ENCODE data around the gene COPS3. TPM values are rescaled to one million over a fixed set of nuclear protein-coding genes. Genes with fewer than 3 reads are reported as not detected.
"Not testable (repeated sequence)": the region's sequence is repeated elsewhere in the genome, so short reads cannot be mapped to it uniquely, and the experiment has no call there.

COPS3 gene
- total and polyA plus RNA-seq, 2 of the 8 experiments (the other 6 are each of a cell fraction or from before 2014, with no cell fraction given), result 82.9 to 110 TPM

GRCh38 chr17:17256316-17256715 lies 24.7 kb downstream of the COPS3 start (continued):
- TF ChIP-seq SP2 (IDR thresholded peaks at IDR 0.05; ENCODE audit: low read length), result no peak
- TF ChIP-seq EGR1 (IDR thresholded peaks at IDR 0.05; ENCODE audit: borderline replicate concordance, low read depth, low read length), result no peak
- no peak for TF ChIP-seq BACH1 (IDR thresholded peaks at IDR 0.05; ENCODE audit: low read length)
- no peak for TF ChIP-seq MAFK (IDR thresholded peaks at IDR 0.05; ENCODE audit: low read depth, low read length)
- TF ChIP-seq YY1 (IDR thresholded peaks at IDR 0.05; ENCODE audit: low read depth, low read length), result no peak

DNA sequence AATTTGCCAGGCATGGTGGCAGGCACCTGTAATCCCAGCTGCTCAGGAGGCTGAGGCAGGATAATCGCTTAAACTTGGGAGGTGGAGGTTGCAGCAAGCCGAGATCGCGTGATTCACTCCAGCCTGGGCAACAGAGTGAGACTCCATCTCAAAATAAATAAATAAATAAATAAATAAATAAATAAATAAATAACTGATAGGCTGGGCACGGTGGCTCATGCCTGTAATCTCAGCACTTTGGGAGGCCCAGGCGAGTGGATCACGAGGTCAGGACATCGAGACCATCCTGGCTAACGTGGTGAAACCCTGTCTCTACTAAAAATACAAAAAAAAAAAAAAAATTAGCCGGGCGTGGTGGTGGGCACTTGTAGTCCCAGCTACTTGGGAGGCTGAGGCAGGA lies 25.4 kb downstream of the COPS3 start:
- H3K79me1 ChIP-seq (ENCODE audit: low read depth, low read length); H3K14ac ChIP-seq (ENCODE audit: insufficient read length); H3K4me1 ChIP-seq (replicated peaks in 1 of 4; ENCODE audit: control insufficient read depth in 3 of 4, insufficient read depth in 4 of 4, low read length in 3 of 4); H3K27ac ChIP-seq (ENCODE audit: low read depth, low read length); H3K4me2 ChIP-seq (ENCODE audit: insufficient read depth in 1 of 2, low read depth in 2 of 2, low read length in 2 of 2); H3K4ac ChIP-seq (replicated peaks; ENCODE audit: insufficient read length, low read depth, low read length); H2AFZ ChIP-seq (ENCODE audit: low read length); H2BK5ac ChIP-seq (ENCODE audit: low read depth, low read length); H2BK120ac ChIP-seq (replicated peaks; ENCODE audit: low read depth, low read length); H4K8ac ChIP-seq (ENCODE audit: extremely low read depth, insufficient read depth, low read length); H4K91ac ChIP-seq (replicated peaks; ENCODE audit: insufficient read length, low read length); H2BK12ac ChIP-seq (ENCODE audit: low read depth, low read length); H3K56ac ChIP-seq (replicated peaks; ENCODE audit: insufficient read length, low read depth, low read length); H2BK20ac ChIP-seq (ENCODE audit: low read length); H3K79me2 ChIP-seq (ENCODE audit: control insufficient read depth in 1 of 2, insufficient read depth in 2 of 2, low read length in 2 of 2); H3K9me3 ChIP-seq (ENCODE audit: insufficient read depth in 2 of 2, low read depth in 1 of 2, low read length in 1 of 2); DNase-seq (ENCODE audit: low read depth in 1 of 2, low spot score in 2 of 2); H4K20me1 ChIP-seq (replicated peaks in 1 of 2; ENCODE audit: control insufficient read depth in 1 of 2, insufficient read depth in 2 of 2, low read length in 2 of 2); H2AK5ac ChIP-seq (ENCODE audit: low read depth, low read length); H3K4me3 ChIP-seq (ENCODE audit: extremely low read depth in 1 of 4, insufficient read depth in 2 of 4, low read depth in 3 of 4, low read length in 4 of 4); H3K9ac ChIP-seq (replicated peaks in 1 of 4; ENCODE audit: extremely low read depth in 1 of 4, low read depth in 3 of 4, low read length in 3 of 4); H3K23me2 ChIP-seq (ENCODE audit: low read depth, low read length); H2BK15ac ChIP-seq (ENCODE audit: low read length); H3K18ac ChIP-seq (ENCODE audit: extremely low read depth, low read length); H3K23ac ChIP-seq (ENCODE audit: insufficient read length); H4K5ac ChIP-seq (ENCODE audit: insufficient read length, low read depth, low read length); FAIRE-seq; H3K27me3 ChIP-seq (replicated peaks in 1 of 4; ENCODE audit: control insufficient read depth in 3 of 4, extremely low read depth in 1 of 4, insufficient read depth in 3 of 4, low read length in 3 of 4): not testable (repeated sequence)
- ChIA-PET CTCF (ENCODE audit: partially characterized antibody) (interaction anchor here (1.1 kb wide), 1 partner anchor 57 kb away, joined by 3 read pairs; no protein-coding TSS in a partner anchor), POLR2A (ENCODE audit: partially characterized antibody) (interaction anchor here (1.0 kb wide), 1 partner anchor 46 kb away, joined by 3 read pairs; no protein-coding TSS in a partner anchor)
- WGBS, 2 experiments (ENCODE audit: extremely low coverage in 1 of 2, insufficient coverage in 1 of 2, insufficient read length in 1 of 2, insufficient replicate concordance in 2 of 2, low coverage in 1 of 2, low lambda C conversion rate in 2 of 2, missing lambda C conversion rate in 1 of 2), result 93% methylated on average over 11 of the region's 11 CpGs; no CpG with 5 or more reads in 1 of the 2 experiments
- H3K36me3 ChIP-seq (ENCODE audit: control insufficient read depth in 2 of 4, insufficient read depth in 4 of 4, low read length in 3 of 4), result peaks cover 29 to 61% (median 46%) of the 10 kb centered on the region in 4 experiments
